Testis (tissue), 2 donors: ENCODE results near the gene FH.

Experiments used
- CTCF ChIP-seq, 3 experiments: fragments of 450-650 bp in 2 of 3; fragments of 200-600 bp in 1 of 3; sonication (generic) in 1 of 3; IDR thresholded peaks; one replicate each; pipeline ENCODE4 v1.5.1; 2016 to 2019; ENCODE audit warnings: antibody characterized with exemption in 3 of 3, mild to moderate bottlenecking in 2 of 3, moderate library complexity in 1 of 3
- POLR2A ChIP-seq: fragments of 450-650 bp; IDR thresholded peaks from one replicate; pipeline ENCODE4 v1.6.1; 2017; ENCODE audit warnings: antibody characterized with exemption, mild to moderate bottlenecking, moderate library complexity

- TF ChIP-seq CTCF (IDR thresholded peaks at IDR 0.05) (no peak), POLR2A (no peak)
These were observed 49.2 kb downstream of the FH start for GRCh38 chr1:241470361-241470760.
